ENCODE measurements around the gene TBXAS1. TPM values are rescaled to one million over a fixed set of nuclear protein-coding genes. Genes with fewer than 3 reads are reported as not detected.

Gene TBXAS1
- total RNA-seq, 1 donor from 2014 or later, result 0.26 TPM

DNA sequence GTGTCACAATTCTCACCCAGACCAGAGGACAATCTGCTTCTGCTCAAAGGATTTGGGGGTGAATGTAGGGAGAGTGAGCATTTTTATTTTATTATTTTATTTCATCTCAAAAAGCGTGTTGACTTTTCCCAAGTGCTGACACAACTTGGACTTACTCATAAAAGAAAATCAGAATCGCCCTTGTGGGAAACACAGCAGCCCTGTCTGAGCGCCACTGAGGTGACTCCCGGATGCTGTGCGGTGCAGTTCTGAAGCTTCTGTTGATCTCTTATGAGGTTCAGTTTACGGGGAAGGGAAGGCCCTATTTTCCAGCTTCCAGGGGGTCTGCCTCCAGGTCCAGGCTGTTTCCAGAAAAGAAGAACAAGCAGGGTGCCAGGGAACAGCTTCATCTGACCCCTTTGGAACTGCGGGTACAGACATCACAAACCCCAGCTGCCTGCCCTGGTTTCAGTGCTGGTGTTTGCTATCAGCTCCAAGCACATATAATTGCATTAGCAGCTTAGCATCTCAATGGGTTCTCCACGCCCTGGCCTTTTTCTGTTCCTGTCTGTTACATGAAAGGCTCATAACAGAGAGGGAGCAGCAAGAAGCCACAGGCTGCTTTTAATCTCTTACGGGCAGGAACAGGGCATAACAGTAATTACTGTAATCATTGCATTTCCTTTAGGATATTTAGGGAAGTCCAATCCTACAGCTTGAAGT, 181.3 kb downstream of the TBXAS1 start:
- DNase-seq (ENCODE audit: low read depth) (no peak), FAIRE-seq (no peak)
- no peaks in the 10 kb centered on the region for H3K36me3 ChIP-seq (ENCODE audit: control insufficient read depth, insufficient read depth, low read length)
- H3K4me3 ChIP-seq (ENCODE audit: low read depth, low read length), result no peak overlapping the region
- no peak for TF ChIP-seq CTCF (IDR thresholded peaks at IDR 0.05; ENCODE audit: insufficient read depth, low read length, severe bottlenecking)
- H3K27me3 ChIP-seq (ENCODE audit: control insufficient read depth, insufficient read depth, low read length), result peaks cover 3% of the 10 kb centered on the region

DNA sequence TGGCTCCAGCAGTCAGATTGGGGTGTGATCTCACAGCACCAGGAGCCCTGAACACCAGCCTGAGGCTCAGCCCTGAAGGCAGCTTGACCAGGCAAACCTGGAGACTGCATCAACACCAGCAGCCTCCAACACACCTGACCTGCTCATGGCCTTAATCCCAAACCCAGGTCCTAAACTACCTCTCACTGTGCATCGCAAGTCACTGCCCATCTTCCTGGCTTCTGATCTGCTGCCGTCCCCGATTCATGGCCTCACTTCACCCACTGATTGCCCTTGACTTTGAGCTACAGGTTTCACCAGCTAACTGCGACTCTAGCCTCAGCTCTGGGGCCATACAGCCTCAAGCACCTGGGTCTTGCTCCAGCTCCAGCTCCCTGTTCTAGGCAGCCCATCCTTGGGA, 184.6 kb downstream of the TBXAS1 start:
- DNase-seq (ENCODE audit: low read depth) (no peak), FAIRE-seq (no peak)
- Histone ChIP-seq H3K4me3 (ENCODE audit: low read depth, low read length) (no peak overlapping the region), H3K36me3 (ENCODE audit: control insufficient read depth, insufficient read depth, low read length) (no peaks in the 10 kb centered on the region), H3K27me3 (ENCODE audit: control insufficient read depth, insufficient read depth, low read length) (peaks cover 3% of the 10 kb centered on the region)
- no peak for TF ChIP-seq CTCF (IDR thresholded peaks at IDR 0.05; ENCODE audit: insufficient read depth, low read length, severe bottlenecking)

DNA sequence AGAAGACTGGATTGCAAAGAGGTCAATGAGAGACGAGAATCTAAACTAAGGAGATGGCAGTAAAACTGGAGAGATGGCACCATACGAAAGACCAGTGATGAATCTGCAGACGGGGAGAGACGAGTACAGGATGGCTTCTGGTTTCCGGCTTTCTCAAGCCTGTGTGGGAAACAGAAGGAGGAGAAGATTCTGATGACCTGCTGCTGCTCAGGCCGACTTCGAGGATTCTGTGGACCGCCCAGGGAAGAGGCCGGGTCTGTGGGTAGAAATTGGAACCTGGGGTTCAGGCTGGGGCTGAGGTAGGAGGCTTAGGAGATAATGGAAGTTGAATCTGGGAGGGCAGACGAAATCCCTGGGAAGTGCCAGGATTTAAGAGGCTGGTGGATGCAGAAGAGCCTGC, 185.1 kb downstream of the TBXAS1 start:
- FAIRE-seq (no peak), DNase-seq (ENCODE audit: low read depth) (no peak)
- TF ChIP-seq CTCF (IDR thresholded peaks at IDR 0.05; ENCODE audit: insufficient read depth, low read length, severe bottlenecking), result no peak
- no peaks in the 10 kb centered on the region for H3K36me3 ChIP-seq (ENCODE audit: control insufficient read depth, insufficient read depth, low read length)
- H3K27me3 ChIP-seq (ENCODE audit: control insufficient read depth, insufficient read depth, low read length), result peaks cover 3% of the 10 kb centered on the region
- H3K4me3 ChIP-seq (ENCODE audit: low read depth, low read length), result no peak overlapping the region

- Histone ChIP-seq H3K27me3 (ENCODE audit: control insufficient read depth, insufficient read depth, low read length) (peaks cover 3% of the 10 kb centered on the region), H3K36me3 (ENCODE audit: control insufficient read depth, insufficient read depth, low read length) (no peaks in the 10 kb centered on the region), H3K4me3 (ENCODE audit: low read depth, low read length) (no peak overlapping the region)
- no peak for TF ChIP-seq CTCF (IDR thresholded peaks at IDR 0.05; ENCODE audit: insufficient read depth, low read length, severe bottlenecking)
- FAIRE-seq (no peak), DNase-seq (ENCODE audit: low read depth) (no peak)
These were observed 186.5 kb downstream of the TBXAS1 start for GRCh38 chr7:140015471-140015970.

DNA sequence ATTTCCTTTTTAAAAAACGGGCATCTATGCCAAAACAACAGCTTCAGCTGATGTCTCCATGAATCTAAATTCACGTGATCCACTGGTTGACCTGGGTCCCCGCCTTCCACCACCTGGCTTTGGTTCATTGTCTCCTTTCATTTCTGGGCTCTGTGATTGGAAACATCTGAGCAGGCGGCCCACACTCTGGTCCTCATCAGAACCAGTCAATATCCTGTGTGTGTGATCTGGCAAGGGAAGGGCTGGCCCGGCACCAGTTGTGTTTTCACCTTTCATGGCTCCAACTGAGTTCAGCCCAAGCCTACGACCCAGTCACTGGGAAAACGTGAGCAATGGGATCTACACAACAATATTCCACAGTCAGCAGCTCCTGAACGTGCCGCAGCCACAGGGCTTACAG, 187.5 kb downstream of the TBXAS1 start:
- FAIRE-seq (no peak), DNase-seq (ENCODE audit: low read depth) (no peak)
- Histone ChIP-seq H3K27me3 (ENCODE audit: control insufficient read depth, insufficient read depth, low read length) (peaks cover 3% of the 10 kb centered on the region), H3K4me3 (ENCODE audit: low read depth, low read length) (no peak overlapping the region), H3K36me3 (ENCODE audit: control insufficient read depth, insufficient read depth, low read length) (no peaks in the 10 kb centered on the region)
- no peak for TF ChIP-seq CTCF (IDR thresholded peaks at IDR 0.05; ENCODE audit: insufficient read depth, low read length, severe bottlenecking)

- H3K36me3 ChIP-seq (ENCODE audit: control insufficient read depth, insufficient read depth, low read length), result no peaks in the 10 kb centered on the region
- FAIRE-seq, result no peak
- peaks cover 3% of the 10 kb centered on the region for H3K27me3 ChIP-seq (ENCODE audit: control insufficient read depth, insufficient read depth, low read length)
- H3K4me3 ChIP-seq (ENCODE audit: low read depth, low read length), result no peak overlapping the region
- no peak for DNase-seq (ENCODE audit: low read depth)
- no peak for TF ChIP-seq CTCF (IDR thresholded peaks at IDR 0.05; ENCODE audit: insufficient read depth, low read length, severe bottlenecking)
These were observed 188.0 kb downstream of the TBXAS1 start for GRCh38 chr7:140017034-140017433.

Measured in bronchial epithelial cell (primary cell).